ENCODE results near the gene MRPL45.
A peak's percentile ranks its signal among the peaks of the same experiment; 100 is the strongest.
"Not testable (repeated sequence)": the region's sequence is repeated elsewhere in the genome, so short reads cannot be mapped to it uniquely, and the experiment has no call there.

The MRPL45 gene

GRCh38 chr17:38296834-38297517 lies at the start of gene MRPL45:
MRPL45 (plus strand) TSS chr17:38297168; CDS start chr17:38297184, 16 bp downstream.
- peak; percentile 97 for DNase-seq (ENCODE audit: low spot score)

DNA sequence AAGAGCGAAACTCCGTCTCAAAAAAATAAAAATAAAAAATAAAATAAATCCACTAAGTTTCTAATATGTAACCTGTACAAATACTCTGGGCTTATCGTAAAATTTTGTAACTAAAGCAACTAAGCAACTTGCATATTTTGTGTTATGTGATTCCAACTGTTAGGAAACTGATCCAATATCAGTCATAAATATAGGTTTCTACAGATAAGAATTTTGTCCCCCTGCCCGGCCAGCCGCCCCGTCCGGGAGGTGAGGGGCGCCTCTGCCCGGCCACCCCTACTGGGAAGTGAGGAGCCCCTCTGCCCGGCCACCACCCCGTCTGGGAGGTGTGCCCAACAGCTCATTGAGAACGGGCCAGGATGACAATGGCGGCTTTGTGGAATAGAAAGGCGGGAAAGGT lies 43.8 kb upstream of the MRPL45 start:
- DNase-seq (ENCODE audit: low spot score): not testable (repeated sequence)

- not testable (repeated sequence) for DNase-seq (ENCODE audit: low spot score)
Measured at GRCh38 chr17:38254357-38254756, 42.6 kb upstream of the MRPL45 start.

GRCh38 chr17:38257013-38257621 lies 39.9 kb upstream of the MRPL45 start:
- DNase-seq (ENCODE audit: low spot score): peak; percentile 55

- DNase-seq (ENCODE audit: low spot score): not testable (repeated sequence)
Measured at GRCh38 chr17:38265974-38266506, 30.9 kb upstream of the MRPL45 start.

GRCh38 chr17:38266571-38266970 lies 30.4 kb upstream of the MRPL45 start:
- not testable (repeated sequence) for DNase-seq (ENCODE audit: low spot score)

DNA sequence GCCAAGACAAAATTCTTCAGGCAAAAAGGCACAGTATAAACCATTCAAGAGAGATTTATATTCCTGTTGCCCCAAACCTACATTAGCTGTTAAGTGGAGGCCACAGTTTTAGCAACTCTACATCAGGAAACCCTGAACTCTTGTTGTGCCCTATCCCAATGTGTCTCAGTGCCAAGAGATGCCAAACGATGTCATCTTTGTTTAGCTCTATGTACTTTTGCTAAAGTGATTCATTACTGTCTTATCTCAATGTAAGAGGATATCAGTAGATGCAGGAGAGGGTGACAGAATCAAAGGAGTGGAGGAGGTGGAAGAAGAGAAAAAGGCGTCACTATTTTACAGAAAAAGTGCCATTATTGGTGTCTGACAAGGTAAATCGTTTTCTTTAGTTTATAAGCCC lies 28.8 kb upstream of the MRPL45 start:
- DNase-seq (ENCODE audit: low spot score): not testable (repeated sequence)

GRCh38 chr17:38269045-38269444 lies 27.9 kb upstream of the MRPL45 start:
- DNase-seq (ENCODE audit: low spot score): not testable (repeated sequence)

GRCh38 chr17:38269552-38269951 lies 27.4 kb upstream of the MRPL45 start:
- DNase-seq (ENCODE audit: low spot score): not testable (repeated sequence)

- not testable (repeated sequence) for DNase-seq (ENCODE audit: low spot score)
Measured at GRCh38 chr17:38285994-38286393, 11.0 kb upstream of the MRPL45 start.

DNA sequence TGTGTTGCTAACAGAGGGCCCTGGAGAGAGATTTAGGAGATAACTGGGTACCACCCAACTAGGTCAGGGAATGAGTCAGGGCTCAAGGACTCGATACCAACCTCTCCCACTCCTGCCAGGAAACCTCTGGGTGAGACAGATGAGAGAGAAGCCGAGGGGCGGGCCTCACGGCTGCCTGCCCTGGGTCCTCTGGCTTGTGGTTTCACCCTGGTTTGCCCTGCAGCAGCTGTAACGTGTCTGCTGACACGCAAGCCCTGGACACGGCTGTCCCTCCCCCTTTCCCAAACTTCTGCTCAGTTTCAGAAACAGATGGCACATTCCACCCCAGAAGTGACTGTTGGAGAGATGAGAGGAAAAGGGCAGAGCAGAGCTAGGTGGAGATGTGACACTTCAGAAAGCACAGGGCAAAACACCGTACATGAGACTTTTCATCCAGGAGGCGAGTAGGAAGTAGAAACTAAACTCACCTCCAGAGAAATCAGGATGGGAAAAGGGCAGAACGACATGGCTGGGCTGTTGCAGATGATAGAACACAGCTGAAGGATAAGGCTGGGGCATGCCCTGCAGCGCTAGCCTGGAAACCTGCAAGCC lies 10.4 kb upstream of the MRPL45 start:
- DNase-seq (ENCODE audit: low spot score): not testable (repeated sequence)

DNA sequence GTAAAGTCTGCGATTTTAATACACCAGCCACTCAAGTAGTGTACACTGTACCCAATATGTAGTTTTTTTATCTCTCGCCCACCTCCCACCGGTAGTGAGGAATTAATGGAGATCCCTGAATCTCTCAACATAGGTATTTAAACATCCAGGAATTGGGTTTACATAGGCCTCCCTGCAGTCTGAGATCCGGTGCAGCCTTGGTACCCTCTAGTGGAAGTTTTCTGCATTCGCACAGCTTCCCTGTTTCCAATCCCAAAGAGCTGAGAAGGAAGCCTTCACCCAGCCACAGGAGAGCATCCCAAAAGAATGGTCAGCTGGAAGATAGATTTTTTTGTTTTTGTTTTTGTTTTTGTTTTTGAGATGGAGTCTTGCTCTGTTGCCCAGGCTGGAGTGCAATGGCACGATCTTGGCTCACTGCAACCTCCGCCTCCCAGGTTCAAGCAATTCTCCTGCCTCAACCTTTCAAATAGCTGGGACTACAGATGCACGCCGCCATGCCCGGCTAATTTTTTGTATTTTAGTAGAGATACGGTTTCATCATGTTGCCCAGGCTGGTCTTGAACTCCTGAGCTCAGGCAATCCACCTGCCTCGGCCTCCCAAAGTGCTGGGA lies 8.6 kb upstream of the MRPL45 start:
- not testable (repeated sequence) for DNase-seq (ENCODE audit: low spot score)

- DNase-seq (ENCODE audit: low spot score): not testable (repeated sequence)
Measured at GRCh38 chr17:38289760-38290159, 7.2 kb upstream of the MRPL45 start.

GRCh38 chr17:38295602-38296365 lies 1.2 kb upstream of the MRPL45 start:
- not testable (repeated sequence) for DNase-seq (ENCODE audit: low spot score)

GRCh38 chr17:38315497-38315896 lies 18.5 kb downstream of the MRPL45 start:
- DNase-seq (ENCODE audit: low spot score): no peak

GRCh38 chr17:38317081-38317480 lies 20.1 kb downstream of the MRPL45 start:
- no peak for DNase-seq (ENCODE audit: low spot score)

DNA sequence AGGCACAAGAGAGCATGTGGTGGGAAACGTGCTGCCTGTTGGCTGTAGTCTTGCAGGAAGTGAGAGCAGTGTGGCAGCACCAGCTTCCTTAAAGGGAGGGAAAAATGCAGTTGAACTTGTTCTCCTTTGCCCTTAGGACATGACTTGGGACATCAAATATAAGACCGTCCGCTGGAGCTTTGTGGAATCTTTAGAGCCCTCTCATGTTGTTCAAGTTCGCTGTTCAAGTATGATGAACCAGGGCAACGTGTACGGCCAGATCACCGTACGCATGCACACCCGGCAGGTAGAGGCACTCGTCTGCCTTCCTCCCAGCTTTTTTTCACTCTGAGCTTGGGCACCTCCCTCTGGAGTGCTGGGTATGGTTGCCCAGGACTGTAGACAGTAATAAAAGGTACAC lies 23.5 kb downstream of the MRPL45 start:
- DNase-seq (ENCODE audit: low spot score): no peak

DNA sequence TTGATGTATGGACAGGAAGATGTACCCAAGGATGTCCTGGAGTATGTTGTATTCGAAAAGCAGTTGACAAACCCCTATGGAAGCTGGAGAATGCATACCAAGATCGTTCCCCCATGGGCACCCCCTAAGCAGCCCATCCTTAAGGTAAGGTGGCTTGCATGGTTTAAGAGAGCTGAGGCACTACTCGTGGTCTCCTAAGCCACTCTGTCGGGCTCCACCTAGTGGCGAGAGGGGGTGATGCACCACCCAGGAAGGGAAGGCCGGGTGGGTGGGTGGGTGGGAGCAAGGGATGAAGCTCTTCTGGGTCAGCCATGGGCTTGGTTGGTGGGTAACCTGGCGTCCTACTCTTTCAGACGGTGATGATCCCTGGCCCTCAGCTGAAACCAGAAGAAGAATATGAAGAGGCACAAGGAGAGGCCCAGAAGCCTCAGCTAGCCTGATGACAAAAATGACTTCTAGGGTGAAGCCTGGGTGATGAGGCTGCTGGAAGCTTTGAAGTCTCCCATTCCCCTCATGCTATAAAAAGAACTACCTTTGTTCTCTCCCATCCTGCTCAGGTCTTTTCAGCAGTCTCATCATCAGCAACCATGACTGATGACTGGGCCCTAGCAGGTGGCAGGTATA lies 25.3 kb downstream of the MRPL45 start:
- DNase-seq (ENCODE audit: low spot score): no peak

GRCh38 chr17:38322897-38323296 lies 25.9 kb downstream of the MRPL45 start:
- DNase-seq (ENCODE audit: low spot score): no peak

- DNase-seq (ENCODE audit: low spot score): no peak
Measured at GRCh38 chr17:38324141-38324697, 27.3 kb downstream of the MRPL45 start.

DNA sequence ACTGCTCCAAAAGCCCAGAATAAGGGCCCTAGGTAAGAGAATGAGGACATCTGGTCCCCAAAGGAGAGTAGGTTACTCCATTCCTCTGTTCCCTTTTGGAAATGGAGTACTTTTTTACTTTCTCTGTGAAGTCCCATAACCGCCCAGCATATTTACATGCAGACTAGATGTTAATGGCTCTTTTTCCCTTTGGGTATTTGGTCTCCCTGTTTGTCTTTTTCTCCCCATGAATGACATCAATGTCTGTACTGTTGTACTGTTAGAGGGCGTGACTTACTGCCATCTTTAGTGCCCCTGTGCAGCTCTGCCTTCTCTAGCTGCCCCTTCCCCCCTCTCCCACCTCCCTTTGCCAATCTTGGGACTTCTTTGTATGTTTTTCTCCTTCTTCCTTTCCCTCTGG lies 27.8 kb downstream of the MRPL45 start:
- DNase-seq (ENCODE audit: low spot score): no peak
